A673 (cell line): ENCODE results near the gene TTLL6.

Experiments
- EZH2 ChIP-seq: fragments of 200-600 bp; sonication (generic); IDR thresholded peaks from 2 replicates; pipeline ENCODE4 v1.6.1; 2017; ENCODE audit warnings: borderline replicate concordance, low read depth, mild to moderate bottlenecking, mixed read lengths, antibody characterized with exemption, low read length; ENCODE audit not compliant: poor library complexity, severe bottlenecking
- TF ChIP-seq, protein P1 (sequence below): fragments of 300-800, 200-600 bp; sonication (generic); conservative IDR thresholded peaks from 2 replicates; pipeline ENCODE4 v1.5.1; 2017; ENCODE audit warnings: low read depth, mild to moderate bottlenecking, antibody characterized with exemption, low read length, moderate library complexity, mixed read lengths

DNA sequence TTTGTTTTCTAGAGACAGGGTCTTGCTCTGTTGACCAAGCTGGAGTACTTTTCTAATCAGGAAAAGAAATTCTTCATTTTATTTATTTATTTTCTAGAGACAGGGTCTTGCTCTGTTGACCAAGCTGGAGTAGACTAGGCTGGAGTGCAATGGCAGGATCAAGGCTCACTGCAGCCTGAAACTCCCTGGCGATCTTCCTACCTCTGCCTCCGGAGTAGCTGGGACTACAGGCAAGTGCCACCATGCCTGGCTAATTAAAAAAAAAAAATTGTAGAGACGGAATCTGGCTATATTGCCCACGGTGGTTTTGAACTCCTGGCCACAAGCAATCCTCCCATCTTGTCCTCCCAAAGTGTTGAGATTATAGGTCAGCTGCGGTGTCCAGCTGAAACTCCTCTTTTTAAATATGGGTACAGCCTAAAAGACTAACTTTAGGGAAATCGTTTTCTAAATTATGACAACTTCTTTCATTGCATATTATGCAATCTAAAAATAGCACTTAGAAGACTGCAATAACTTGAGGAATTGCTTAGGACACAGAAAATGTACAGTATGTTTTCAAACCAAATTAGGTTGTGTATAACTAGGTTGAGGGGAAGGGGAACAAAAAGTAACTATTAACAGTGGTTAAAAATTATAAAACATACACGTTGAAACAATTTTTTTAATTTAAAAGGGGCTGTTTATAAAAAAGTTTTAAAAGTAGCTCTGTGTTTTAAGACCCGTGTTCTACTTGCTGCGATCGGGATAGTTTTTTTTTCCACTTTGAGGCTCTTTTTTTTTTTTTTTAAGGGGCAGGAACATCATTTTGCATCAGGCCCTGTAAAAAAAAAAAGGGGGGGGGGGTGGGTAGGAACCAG, 99.4 kb downstream of the TTLL6 start:
- TF ChIP-seq, protein P1, sequence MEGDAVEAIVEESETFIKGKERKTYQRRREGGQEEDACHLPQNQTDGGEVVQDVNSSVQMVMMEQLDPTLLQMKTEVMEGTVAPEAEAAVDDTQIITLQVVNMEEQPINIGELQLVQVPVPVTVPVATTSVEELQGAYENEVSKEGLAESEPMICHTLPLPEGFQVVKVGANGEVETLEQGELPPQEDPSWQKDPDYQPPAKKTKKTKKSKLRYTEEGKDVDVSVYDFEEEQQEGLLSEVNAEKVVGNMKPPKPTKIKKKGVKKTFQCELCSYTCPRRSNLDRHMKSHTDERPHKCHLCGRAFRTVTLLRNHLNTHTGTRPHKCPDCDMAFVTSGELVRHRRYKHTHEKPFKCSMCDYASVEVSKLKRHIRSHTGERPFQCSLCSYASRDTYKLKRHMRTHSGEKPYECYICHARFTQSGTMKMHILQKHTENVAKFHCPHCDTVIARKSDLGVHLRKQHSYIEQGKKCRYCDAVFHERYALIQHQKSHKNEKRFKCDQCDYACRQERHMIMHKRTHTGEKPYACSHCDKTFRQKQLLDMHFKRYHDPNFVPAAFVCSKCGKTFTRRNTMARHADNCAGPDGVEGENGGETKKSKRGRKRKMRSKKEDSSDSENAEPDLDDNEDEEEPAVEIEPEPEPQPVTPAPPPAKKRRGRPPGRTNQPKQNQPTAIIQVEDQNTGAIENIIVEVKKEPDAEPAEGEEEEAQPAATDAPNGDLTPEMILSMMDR: no peak
- TF ChIP-seq EZH2: no peak
